Esophagus squamous epithelium (tissue), 5 donors: Measurements from ENCODE around the gene TRABD2B. TPM values are rescaled to one million over a fixed set of nuclear protein-coding genes. Genes with fewer than 3 reads are reported as not detected.

ENCODE experiments used
- DNase-seq: peaks from one replicate; lab custom pipeline; 2025; lab: John Stamatoyannopoulos, UW
- H3K27ac ChIP-seq, 4 donors: fragments of 200-600 bp; sonication (generic); one replicate each; pipeline ENCODE4 v1.5.1; 2016 to 2019; ENCODE audit warnings: mild to moderate bottlenecking in 1 of 4
- H3K27me3 ChIP-seq, 4 donors: fragments of 200-600 bp; sonication (generic); 1 replicate in 3 of 4; 2 replicates in 1 of 4; pipeline versions ENCODE4 v1.5.1 to v1.6.0; 2017 to 2021; ENCODE audit warnings: antibody characterized with exemption in 1 of 4
- H3K36me3 ChIP-seq, 3 donors: fragments of 200-600 bp; sonication (generic); one replicate each; pipeline ENCODE4 v1.5.1; 2016 to 2019
- H3K4me1 ChIP-seq, 3 donors: fragments of 200-600 bp; sonication (generic); one replicate each; pipeline ENCODE4 v1.5.1; 2017 to 2019
- H3K4me3 ChIP-seq, 4 donors: fragments of 200-600 bp; sonication (generic); 1 replicate in 3 of 4; 2 replicates in 1 of 4; pipeline ENCODE4 v1.5.1; 2016 to 2019; ENCODE audit warnings: mild to moderate bottlenecking in 2 of 4, moderate library complexity in 1 of 4
- H3K9me3 ChIP-seq, 3 donors: fragments of 200-600 bp; sonication (generic); one replicate each; pipeline ENCODE4 v1.5.1; 2016 to 2019
- CTCF ChIP-seq, 6 experiments: fragments of 450-650 bp in 4 of 6; fragments of 200-600 bp in 2 of 6; sonication (generic) in 2 of 6; IDR thresholded peaks; one replicate each; pipeline ENCODE4 v1.5.1; 2016 to 2019; ENCODE audit warnings: antibody characterized with exemption in 6 of 6, mild to moderate bottlenecking in 4 of 6, moderate library complexity in 4 of 6
- POLR2A ChIP-seq, 4 donors: fragments of 450-650 bp; IDR thresholded peaks; one replicate each; pipeline ENCODE4 v1.6.1; 2017; ENCODE audit warnings: antibody characterized with exemption in 4 of 4, mild to moderate bottlenecking in 4 of 4, moderate library complexity in 3 of 4
- WGBS, 2 donors: methylation state at CpG; one replicate each; pipeline ENCODE4 v1.1.5; 2018; 5-methylcytosine and 5-hydroxymethylcytosine counted together
- intact Hi-C: fragments of 100-400 bp; cut with DNase I; formaldehyde crosslinking; loops from one replicate; pipeline ENCODE4 v1.15.0; 2022
- total RNA-seq, 4 donors: library from RNA; depleted of rRNA; stranded (reverse); fragments of >200 nt; gene quantifications; one replicate each; pipeline ENCODE4 v1.1.0, GENCODE V29; 2016
- donor health status: DM: yes; HTN: yes; CAD: no.

The TRABD2B gene
- total RNA-seq, 4 donors from 2014 or later = 0.26 to 1.7 (median 0.50) TPM

GRCh38 chr1:47711848-47712492 is 285.2 kb downstream of the TRABD2B start:
- no peak for TF ChIP-seq CTCF (IDR thresholded peaks at IDR 0.05)
- no peak for TF ChIP-seq POLR2A (IDR thresholded peaks at IDR 0.05)
- H3K27me3 ChIP-seq = peaks cover 14 to 100% (median 32%) of the 10 kb centered on the region in 4 donors
- H3K27ac ChIP-seq = no peak overlapping the region
- peaks cover 19 to 33% (median 20%) of the 10 kb centered on the region in 3 donors for H3K4me1 ChIP-seq
- intact Hi-C loops = loop anchor here (10.0 kb wide), 2 partner anchors 177 to 527 kb away; no protein-coding TSS in a partner anchor
- H3K9me3 ChIP-seq = no peaks in the 10 kb centered on the region
- no peak for DNase-seq
- H3K36me3 ChIP-seq = no peaks in the 10 kb centered on the region
- H3K4me3 ChIP-seq = no peak overlapping the region
- 70 to 78% methylated on average over 3 to 4 of the region's 6 CpGs for WGBS, 2 donors

GRCh38 chr1:47711184-47711847 is 285.9 kb downstream of the TRABD2B start:
- intact Hi-C loops = loop anchor here (10.0 kb wide), 2 partner anchors 177 to 527 kb away; no protein-coding TSS in a partner anchor
- Histone ChIP-seq H3K4me1 (peaks cover 19 to 33% (median 20%) of the 10 kb centered on the region in 3 donors), H3K4me3 (no peak overlapping the region), H3K27me3 (peaks cover 14 to 100% (median 32%) of the 10 kb centered on the region in 4 donors), H3K27ac (no peak overlapping the region), H3K36me3 (no peaks in the 10 kb centered on the region), H3K9me3 (no peaks in the 10 kb centered on the region)
- TF ChIP-seq POLR2A (IDR thresholded peaks at IDR 0.05) = no peak
- no peak for TF ChIP-seq CTCF (IDR thresholded peaks at IDR 0.05)
- DNase-seq = no peak
- 51 to 56% methylated on average over 7 to 9 of the region's 15 CpGs for WGBS, 2 donors

Other genes with a start within 250 kb of the TRABD2B start
- gene SLC5A9, start 225.3 kb upstream of the TRABD2B start, total RNA-seq = under 1 TPM in 2 of 4 donors, not detected in 2; 0.19 to 0.38 TPM